PFSK-1 (cell line): ENCODE measurements around the gene NR6A1.

Experiments
- FOXP2 ChIP-seq: optimal IDR thresholded peaks from 2 replicates; pipeline ENCODE3; 2011; ENCODE audit warnings: borderline replicate concordance, control low read depth, inconsistent platforms; ENCODE audit not compliant: insufficient read depth; ENCODE audit errors: extremely low read length, extremely low read depth
- POLR2AphosphoS5 ChIP-seq: IDR thresholded peaks from 2 replicates; pipeline ENCODE4 v1.6.1; 2012; ENCODE audit warnings: low read depth, mild to moderate bottlenecking, control low read depth, low read length, moderate library complexity
- REST ChIP-seq, 2 experiments: IDR thresholded peaks; 2 replicates each; pipeline versions ENCODE4 v1.6.1 to v1.8.0; 2011 to 2012; ENCODE audit warnings: low read depth in 2 of 2, low read length in 2 of 2, control low read depth in 1 of 2, inconsistent platforms in 1 of 2, mild to moderate bottlenecking in 1 of 2, moderate library complexity in 1 of 2; ENCODE audit not compliant: insufficient read depth in 1 of 2
- SIN3A ChIP-seq: IDR thresholded peaks from 2 replicates; pipeline ENCODE4 v1.6.1; 2012; ENCODE audit warnings: mild to moderate bottlenecking, low read length, moderate library complexity, borderline replicate concordance; ENCODE audit not compliant: insufficient read depth
- TAF1 ChIP-seq: IDR thresholded peaks from 2 replicates; pipeline ENCODE4 v1.6.1; 2012; ENCODE audit warnings: low read length, control low read depth, borderline replicate concordance; ENCODE audit not compliant: insufficient read depth

- TF ChIP-seq REST (IDR thresholded peaks at IDR 0.05; ENCODE audit: insufficient read depth in 1 of 2, low read depth in 2 of 2, low read length in 2 of 2): no peak
- TF ChIP-seq TAF1: no peak
- TF ChIP-seq POLR2AphosphoS5: no peak
- no peak for TF ChIP-seq FOXP2
- no peak for TF ChIP-seq SIN3A
Observed at GRCh38 chr9:124495126-124496074, 275.7 kb downstream of the NR6A1 start.
